Ishikawa (cell line): ENCODE data around the gene ATP1B1.

ENCODE experiments used
- CREB1 ChIP-seq: IDR thresholded peaks from 2 replicates; pipeline ENCODE4 v1.6.1; 2012; ENCODE audit warnings: low read depth
- EGR1 ChIP-seq: IDR thresholded peaks from 2 replicates; pipeline ENCODE4 v1.6.1; 2012
- EP300 ChIP-seq: IDR thresholded peaks from 2 replicates; pipeline ENCODE4 v1.6.1; 2012; ENCODE audit warnings: borderline replicate concordance
- FOXM1 ChIP-seq: IDR thresholded peaks from 2 replicates; pipeline ENCODE4 v1.6.1; 2012; ENCODE audit warnings: low read depth, borderline replicate concordance
- REST ChIP-seq: IDR thresholded peaks from 2 replicates; pipeline ENCODE4 v1.6.1; 2012; ENCODE audit warnings: low read depth, mild to moderate bottlenecking
- TCF12 ChIP-seq: IDR thresholded peaks from 2 replicates; pipeline ENCODE4 v1.6.1; 2012; ENCODE audit warnings: low read depth
- USF1 ChIP-seq: IDR thresholded peaks from 2 replicates; pipeline ENCODE4 v1.6.1; 2012
- YY1 ChIP-seq: IDR thresholded peaks from 2 replicates; pipeline ENCODE4 v1.6.1; 2012; ENCODE audit warnings: low read depth
- ZBTB7A ChIP-seq: IDR thresholded peaks from 2 replicates; pipeline ENCODE4 v1.6.1; 2012; ENCODE audit warnings: low read depth
- TF ChIP-seq, protein P1 (sequence below): IDR thresholded peaks from 2 replicates; pipeline ENCODE4 v1.6.1; 2012

GRCh38 chr1:169150641-169151337 lies 44.3 kb downstream of the ATP1B1 start:
- TF ChIP-seq EGR1 = no peak
- no peak for TF ChIP-seq REST
- no peak for TF ChIP-seq CREB1
- no peak for TF ChIP-seq YY1
- TF ChIP-seq FOXM1 = no peak
- TF ChIP-seq USF1 = no peak
- TF ChIP-seq, protein P1, sequence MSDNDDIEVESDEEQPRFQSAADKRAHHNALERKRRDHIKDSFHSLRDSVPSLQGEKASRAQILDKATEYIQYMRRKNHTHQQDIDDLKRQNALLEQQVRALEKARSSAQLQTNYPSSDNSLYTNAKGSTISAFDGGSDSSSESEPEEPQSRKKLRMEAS = no peak
- no peak for TF ChIP-seq EP300
- no peak for TF ChIP-seq TCF12
- no peak for TF ChIP-seq ZBTB7A
